Liver (tissue), 9 donors: ENCODE measurements around the gene ACP4. TPM values are rescaled to one million over a fixed set of nuclear protein-coding genes. Genes with fewer than 3 reads are reported as not detected.

ENCODE experiments used
- DNase-seq: peaks from one replicate; pipeline ENCODE4 v3.0.0-alpha.2; 2017; ENCODE audit warnings: low spot score
- H3K27ac ChIP-seq, 2 donors: one replicate each; pipeline ENCODE4 v1.7.0; 2013; ENCODE audit warnings: inconsistent platforms in 2 of 2, low read length in 2 of 2, control low read depth in 1 of 2, low read depth in 1 of 2, mild to moderate bottlenecking in 1 of 2
- H3K27me3 ChIP-seq, 4 donors: one replicate each; pipeline versions ENCODE4 v1.6.1 to v1.7.0; 2013; ENCODE audit warnings: low read length in 3 of 4, inconsistent platforms in 1 of 4, mild to moderate bottlenecking in 1 of 4, moderate library complexity in 1 of 4; ENCODE audit not compliant: control insufficient read depth in 4 of 4, insufficient read depth in 4 of 4
- H3K36me3 ChIP-seq, 4 donors: one replicate each; pipeline versions ENCODE4 v1.6.1 to v1.7.0; 2013; ENCODE audit warnings: low read length in 3 of 4, mild to moderate bottlenecking in 3 of 4, low read depth in 1 of 4, moderate library complexity in 1 of 4; ENCODE audit not compliant: control insufficient read depth in 4 of 4, insufficient read depth in 3 of 4
- H3K4me1 ChIP-seq, 4 donors: one replicate each; pipeline versions ENCODE4 v1.6.1 to v1.7.0; 2013; ENCODE audit warnings: low read length in 3 of 4, mild to moderate bottlenecking in 3 of 4, moderate library complexity in 1 of 4; ENCODE audit not compliant: control insufficient read depth in 4 of 4, insufficient read depth in 4 of 4
- H3K4me3 ChIP-seq, 3 donors: one replicate each; pipeline versions ENCODE4 v1.6.1 to v1.7.0; 2013; ENCODE audit warnings: low read length in 3 of 3, control low read depth in 1 of 3, low read depth in 1 of 3, mild to moderate bottlenecking in 1 of 3
- H3K9ac ChIP-seq, 2 donors: one replicate each; pipeline ENCODE4 v1.7.0; 2013; ENCODE audit warnings: low read length in 2 of 2, mild to moderate bottlenecking in 2 of 2, moderate library complexity in 2 of 2, control low read depth in 1 of 2, low read depth in 1 of 2
- H3K9me3 ChIP-seq, 4 donors: one replicate each; pipeline versions ENCODE4 v1.6.1 to v1.7.0; 2013; ENCODE audit warnings: low read length in 3 of 4; ENCODE audit not compliant: control insufficient read depth in 4 of 4
- ATF3 ChIP-seq: IDR thresholded peaks from 2 replicates; pipeline ENCODE4 v1.6.1; 2016; ENCODE audit warnings: antibody characterized with exemption
- CTCF ChIP-seq: fragments of 150-350 bp; IDR thresholded peaks from 2 replicates; pipeline ENCODE4 v1.5.1; 2017; ENCODE audit warnings: improper control_type of control experiment, low read depth, low read length; ENCODE audit not compliant: missing input control
- EGR1 ChIP-seq, 2 donors: IDR thresholded peaks; 2 replicates each; pipeline ENCODE4 v1.6.1; 2016 to 2018; ENCODE audit warnings: antibody characterized with exemption in 2 of 2, low read depth in 2 of 2
- FOXA1 ChIP-seq: IDR thresholded peaks from 2 replicates; pipeline ENCODE4 v1.6.1; 2016; ENCODE audit warnings: antibody characterized with exemption
- FOXA2 ChIP-seq: IDR thresholded peaks from 2 replicates; pipeline ENCODE4 v1.6.1; 2016; ENCODE audit warnings: antibody characterized with exemption
- GABPA ChIP-seq, 2 donors: IDR thresholded peaks in 1 of 2; conservative IDR thresholded peaks in 1 of 2; 2 replicates each; pipeline ENCODE4 v1.6.1; 2016; ENCODE audit warnings: antibody characterized with exemption in 2 of 2, mild to moderate bottlenecking in 1 of 2, moderate library complexity in 1 of 2
- HNF4A ChIP-seq, 2 donors: conservative IDR thresholded peaks; 2 replicates each; pipeline ENCODE4 v1.6.1; 2016; ENCODE audit warnings: antibody characterized with exemption in 2 of 2, mild to moderate bottlenecking in 2 of 2
- HNF4G ChIP-seq: IDR thresholded peaks from 2 replicates; pipeline ENCODE4 v1.6.1; 2016; ENCODE audit warnings: antibody characterized with exemption
- JUND ChIP-seq, 2 donors: IDR thresholded peaks; 2 replicates each; pipeline ENCODE4 v1.6.1; 2016; ENCODE audit warnings: antibody characterized with exemption in 2 of 2
- MAX ChIP-seq: IDR thresholded peaks from 2 replicates; pipeline ENCODE4 v1.6.1; 2016; ENCODE audit warnings: antibody characterized with exemption
- NR2F2 ChIP-seq: IDR thresholded peaks from 2 replicates; pipeline ENCODE4 v1.6.1; 2016; ENCODE audit warnings: antibody characterized with exemption
- RAD21 ChIP-seq, 2 donors: IDR thresholded peaks; 2 replicates each; pipeline ENCODE4 v1.6.1; 2016; ENCODE audit warnings: antibody characterized with exemption in 2 of 2, mild to moderate bottlenecking in 2 of 2
- REST ChIP-seq: IDR thresholded peaks from 2 replicates; pipeline ENCODE4 v1.6.1; 2016; ENCODE audit warnings: antibody characterized with exemption, mild to moderate bottlenecking
- RXRA ChIP-seq, 2 donors: IDR thresholded peaks; 2 replicates each; pipeline ENCODE4 v1.6.1; 2017 to 2018; ENCODE audit warnings: antibody characterized with exemption in 2 of 2, mild to moderate bottlenecking in 1 of 2
- SP1 ChIP-seq: IDR thresholded peaks from 2 replicates; pipeline ENCODE4 v1.6.1; 2018; ENCODE audit warnings: antibody characterized with exemption, mild to moderate bottlenecking
- TAF1 ChIP-seq: conservative IDR thresholded peaks from 2 replicates; pipeline ENCODE4 v1.6.1; 2016; ENCODE audit warnings: antibody characterized with exemption, mild to moderate bottlenecking
- YY1 ChIP-seq: IDR thresholded peaks from 2 replicates; pipeline ENCODE4 v1.6.1; 2016; ENCODE audit warnings: antibody characterized with exemption, mild to moderate bottlenecking
- ZBTB33 ChIP-seq: IDR thresholded peaks from 2 replicates; pipeline ENCODE4 v1.6.1; 2016; ENCODE audit warnings: antibody characterized with exemption
- WGBS: extraction: QIAGEN DNeasy Blood & Tissue Kit; methylation state at CpG from one replicate; pipeline ENCODE4 v1.1.7; 2013; 5-methylcytosine and 5-hydroxymethylcytosine counted together
- polyA plus RNA-seq, 2 donors: library from polyadenylated mRNA; stranded (reverse) in 1 of 2; unstranded in 1 of 2; fragments of 200-250 nt in 1 of 2; fragments of >200 nt in 1 of 2; fragmentation: Nextera tagmentation in 1 of 2; extraction: Ambion mirVana in 1 of 2; gene quantifications; one replicate each; pipeline versions ENCODE4 v1.2.1 to v1.2.3, GENCODE V29; 2013 to 2015
- total RNA-seq, 2 donors: library from RNA; depleted of rRNA; stranded (reverse); fragments of >200 nt; gene quantifications; one replicate each; pipeline ENCODE4 v1.2.3, GENCODE V29; 2014
- donor health status: healthy.
- donor health status: healthy.
- donor health status: healthy.
- donor health status: healthy.
- donor health status: healthy.

ACP4 gene
- total and polyA plus RNA-seq, 4 donors, result 0.06 to 0.19 TPM; not detected in 2

- Histone ChIP-seq H3K4me1 (no peaks in the 10 kb centered on the region), H3K9ac (no peak overlapping the region), H3K27ac (no peak overlapping the region), H3K36me3 (no peaks in the 10 kb centered on the region), H3K4me3 (no peak overlapping the region), H3K27me3 (peaks cover 0 to 27% (median 13%) of the 10 kb centered on the region in 4 donors), H3K9me3 (no peaks in the 10 kb centered on the region)
- TF ChIP-seq MAX, result no peak
- no peak for TF ChIP-seq REST
- TF ChIP-seq HNF4G, result no peak
- TF ChIP-seq CTCF, result no peak
- no peak for TF ChIP-seq ZBTB33
- no peak for TF ChIP-seq RXRA (IDR thresholded peaks at IDR 0.05)
- no peak for TF ChIP-seq GABPA (IDR thresholded peaks at IDR 0.05 in 1 of 2, conservative IDR thresholded peaks at IDR 0.05 in 1 of 2)
- no peak for TF ChIP-seq TAF1
- TF ChIP-seq JUND (IDR thresholded peaks at IDR 0.05), result no peak
- TF ChIP-seq EGR1 (IDR thresholded peaks at IDR 0.05; ENCODE audit: low read depth in 2 of 2), result no peak
- TF ChIP-seq ATF3, result no peak
- TF ChIP-seq RAD21 (IDR thresholded peaks at IDR 0.05), result no peak
- no peak for TF ChIP-seq YY1
- no peak for TF ChIP-seq FOXA2
- TF ChIP-seq NR2F2, result no peak
- TF ChIP-seq FOXA1, result no peak
- no peak for TF ChIP-seq HNF4A (conservative IDR thresholded peaks at IDR 0.05)
- no peak for TF ChIP-seq SP1
- no peak for DNase-seq
- 54% methylated on average over 12 of the region's 12 CpGs for WGBS
These were observed 28.8 kb downstream of the ACP4 start for GRCh38 chr19:50818859-50819472.
